Measurements from ENCODE around the gene NRSN2.
"Not testable (repeated sequence)": the region's sequence is repeated elsewhere in the genome, so short reads cannot be mapped to it uniquely, and the experiment has no call there.

NRSN2 gene

GRCh38 chr20:370977-371754 is 24.3 kb downstream of the NRSN2 start:
- H3K27ac ChIP-seq, result peak overlapping the region; percentile 10
- no peak for TF ChIP-seq CTCF (IDR thresholded peaks at IDR 0.05; ENCODE audit: low read depth, low read length, missing control alignments)

GRCh38 chr20:371755-372542 is 25.0 kb downstream of the NRSN2 start:
- peak overlapping the region; percentile 15 for H3K27ac ChIP-seq
- no peaks in the 10 kb centered on the region for H3K27me3 ChIP-seq (replicated peaks)
- H3K4me3 ChIP-seq (ENCODE audit: low read depth, low read length), result no peak overlapping the region
- peak; percentile 55 for DNase-seq
- in situ Hi-C loops (cut with HindIII; ENCODE audit: low pct_ligation_motif_present, low sequenced_read_pairs), result no loop called here
- no peak for TF ChIP-seq CTCF (IDR thresholded peaks at IDR 0.05; ENCODE audit: low read depth, low read length, missing control alignments)
- no peaks in the 10 kb centered on the region for H3K36me3 ChIP-seq (replicated peaks)

More at GRCh38 chr20:370977-371754, 24.3 kb downstream of the NRSN2 start:
- no peak overlapping the region for H3K4me3 ChIP-seq (ENCODE audit: low read depth, low read length)
- in situ Hi-C loops (cut with HindIII; ENCODE audit: low pct_ligation_motif_present, low sequenced_read_pairs), result no loop called here
- no peaks in the 10 kb centered on the region for H3K36me3 ChIP-seq (replicated peaks)
- no peaks in the 10 kb centered on the region for H3K27me3 ChIP-seq (replicated peaks)
- DNase-seq, result no peak

GRCh38 chr20:372543-373082 is 25.7 kb downstream of the NRSN2 start:
- H3K4me3 ChIP-seq (ENCODE audit: low read depth, low read length); H3K27me3 ChIP-seq (replicated peaks); H3K36me3 ChIP-seq (replicated peaks); DNase-seq; in situ Hi-C loops (cut with HindIII; ENCODE audit: low pct_ligation_motif_present, low sequenced_read_pairs): not testable (repeated sequence)
- H3K27ac ChIP-seq, result peak overlapping the region; percentile 63

GRCh38 chr20:373171-373890 is 26.4 kb downstream of the NRSN2 start:
- in situ Hi-C loops (cut with HindIII; ENCODE audit: low pct_ligation_motif_present, low sequenced_read_pairs), result no loop called here
- no peaks in the 10 kb centered on the region for H3K36me3 ChIP-seq (replicated peaks)
- no peaks in the 10 kb centered on the region for H3K27me3 ChIP-seq (replicated peaks)
- peak overlapping the region; percentile 63 for H3K27ac ChIP-seq
- H3K4me3 ChIP-seq (ENCODE audit: low read depth, low read length), result no peak overlapping the region
- TF ChIP-seq CTCF (IDR thresholded peaks at IDR 0.05; ENCODE audit: low read depth, low read length, missing control alignments), result no peak
- DNase-seq, result peak; percentile 89

- in situ Hi-C loops (cut with HindIII; ENCODE audit: low pct_ligation_motif_present, low sequenced_read_pairs), result no loop called here
- DNase-seq, result no peak
- no peak overlapping the region for H3K4me3 ChIP-seq (ENCODE audit: low read depth, low read length)
- no peak for TF ChIP-seq CTCF (IDR thresholded peaks at IDR 0.05; ENCODE audit: low read depth, low read length, missing control alignments)
- no peaks in the 10 kb centered on the region for H3K36me3 ChIP-seq (replicated peaks)
- H3K27ac ChIP-seq, result no peak overlapping the region
- no peaks in the 10 kb centered on the region for H3K27me3 ChIP-seq (replicated peaks)
Observed at GRCh38 chr20:375265-375889, 28.5 kb downstream of the NRSN2 start.

Measured in brain microvascular endothelial cell (primary cell).